OCI-LY7 (cell line): ENCODE measurements around the gene MAN1C1. TPM values are rescaled to one million over a fixed set of nuclear protein-coding genes. Genes with fewer than 3 reads are reported as not detected.

ENCODE experiments used
- BruUV-seq: library from RNA; stranded (reverse); fragments of 400-500 nt; replicated peaks from 2 replicates; lab custom pipeline; 2021; lab: Mats Ljungman, UMichigan
- CTCF ChIA-PET: fragments of 300-600 bp; sonication (Branson Sonifier 250); formaldehyde crosslinking; loops from one replicate; lab custom pipeline; 2022; ENCODE audit warnings: antibody characterized with exemption; ENCODE audit not compliant: unreplicated experiment; lab: Charles Lee
- POLR2A ChIA-PET: fragments of 300-600 bp; sonication (Branson Sonifier 250); formaldehyde crosslinking; loops from one replicate; lab custom pipeline; 2022; ENCODE audit warnings: antibody characterized with exemption; lab: Charles Lee
- DNase-seq: peaks from one replicate; pipeline ENCODE4 v3.0.0-alpha.2; 2015; ENCODE audit warnings: low spot score
- H2AFZ ChIP-seq: fragments of 200-600 bp; sonication (generic), shearing (Covaris generic); 2 replicates; pipeline ENCODE4 v1.6.1; 2014; ENCODE audit warnings: mild to moderate bottlenecking, antibody characterized with exemption, low read length, moderate library complexity
- H3K27ac ChIP-seq: fragments of 200-600 bp; sonication (generic); 2 replicates; pipeline ENCODE4 v1.5.1; 2014; ENCODE audit warnings: mixed run types, low read depth, mild to moderate bottlenecking, moderate library complexity, low read length, inconsistent platforms; ENCODE audit not compliant: poor library complexity, severe bottlenecking
- H3K36me3 ChIP-seq: fragments of 200-600 bp; sonication (generic); 2 replicates; pipeline ENCODE4 v1.6.1; 2014; ENCODE audit warnings: mild to moderate bottlenecking, antibody characterized with exemption, low read length, moderate library complexity, mixed read lengths; ENCODE audit not compliant: insufficient read depth
- H3K4me1 ChIP-seq: fragments of 200-600 bp; sonication (generic); 2 replicates; pipeline ENCODE4 v1.5.1; 2014; ENCODE audit warnings: mild to moderate bottlenecking, low read length; ENCODE audit not compliant: insufficient read depth, poor library complexity, severe bottlenecking
- H3K4me2 ChIP-seq: fragments of 200-600 bp; sonication (generic); 2 replicates; pipeline ENCODE4 v1.6.1; 2014; ENCODE audit warnings: mild to moderate bottlenecking, low read length
- H3K4me3 ChIP-seq: fragments of 200-600 bp; sonication (generic); 2 replicates; pipeline ENCODE4 v1.5.1; 2014; ENCODE audit warnings: mild to moderate bottlenecking, low read depth, low read length; ENCODE audit not compliant: poor library complexity, severe bottlenecking
- H3K79me2 ChIP-seq: fragments of 200-600 bp; sonication (generic); 2 replicates; pipeline ENCODE4 v1.6.1; 2016; ENCODE audit warnings: low read depth, mild to moderate bottlenecking, low read length, moderate library complexity, mixed read lengths; ENCODE audit not compliant: insufficient read depth
- H3K9me2 ChIP-seq: fragments of 200-600 bp; sonication (generic); 2 replicates; pipeline ENCODE4 v1.6.1; 2016; ENCODE audit warnings: mild to moderate bottlenecking, low read length, mixed read lengths; ENCODE audit not compliant: insufficient read depth
- H3K9me3 ChIP-seq: fragments of 200-600 bp; sonication (generic); 2 replicates; pipeline ENCODE4 v1.6.1; 2014; ENCODE audit warnings: mild to moderate bottlenecking, mixed run types, low read length, mixed read lengths
- H4K20me1 ChIP-seq: fragments of 200-600 bp; sonication (generic); 2 replicates; pipeline ENCODE4 v1.6.1; 2014; ENCODE audit warnings: mild to moderate bottlenecking, antibody characterized with exemption, low read length, moderate library complexity, mixed read lengths; ENCODE audit not compliant: insufficient read depth
- CTCF ChIP-seq: fragments of 200-600 bp; sonication (generic); conservative IDR thresholded peaks from 2 replicates; pipeline ENCODE4 v1.5.1; 2014; ENCODE audit warnings: mild to moderate bottlenecking, antibody characterized with exemption, low read length, moderate library complexity, mixed read lengths
- EZH2phosphoT487 ChIP-seq: fragments of 200-600 bp; sonication (generic); IDR thresholded peaks from 2 replicates; pipeline ENCODE4 v1.6.1; 2018; ENCODE audit warnings: low read depth, borderline replicate concordance, mild to moderate bottlenecking, mixed run types, antibody characterized with exemption, low read length, moderate library complexity, mixed read lengths
- intact Hi-C: fragments of 100-400 bp; cut with micrococcal nuclease; formaldehyde crosslinking; loops from one replicate; pipeline ENCODE4 v1.10.0; 2022; ENCODE audit not compliant: unreplicated experiment
- total RNA-seq, 2 experiments: library from RNA; depleted of rRNA in 1 of 2; stranded (reverse); fragments of >200 nt in 1 of 2; shearing (Covaris generic) in 1 of 2; gene quantifications; 2 replicates each; pipeline ENCODE4 v1.2.3, GENCODE V29; 2014 to 2022

Gene MAN1C1
- total RNA-seq, 2 experiments from 2014 or later, result 3.0 to 4.9 TPM

- intact Hi-C loops, result loop anchor here (2.0 to 10.0 kb wide), 2 partner anchors 179 to 575 kb away; partner anchors contain the start of genes PAFAH2 and RSRP1
- DNase-seq, result peak; percentile 92
- Histone ChIP-seq H3K4me1 (peaks cover 30% of the 10 kb centered on the region), H3K9me3 (no peaks in the 10 kb centered on the region), H4K20me1 (no peaks in the 10 kb centered on the region), H3K27ac (peak within 1 kb of the TSS; percentile 87), H3K36me3 (no peaks in the 10 kb centered on the region), H3K79me2 (peaks cover 12% of the 10 kb centered on the region; the same call in 1 of the 2 replicates), H2AFZ (peak within 1 kb of the TSS; percentile 77; the same call in 1 of the 2 replicates), H3K4me2 (peak within 1 kb of the TSS; percentile 74), H3K9me2 (no peaks in the 10 kb centered on the region), H3K4me3 (peak within 1 kb of the TSS; percentile 84)
- no peak for TF ChIP-seq CTCF
- TF ChIP-seq EZH2phosphoT487, result no peak
- ChIA-PET POLR2A (interaction anchor here (0.5 to 1.8 kb wide), 3 partner anchors 10 to 347 kb away, joined by 3 to 6 read pairs (median 4); partner anchors contain the start of gene PAFAH2), CTCF (interaction anchor here (0.6 kb wide), 1 partner anchor 21 kb away, joined by 4 read pairs; no protein-coding TSS in a partner anchor)
- no TSS peak for BruUV-seq
Measured at GRCh38 chr1:25819491-25820246, 203.1 kb downstream of the MAN1C1 start, which contains the start of gene MTFR1L. TSS of gene MTFR1L (plus strand) at chr1:25819954. CDS start at chr1:25823105, 3,151 bp downstream.

DNA sequence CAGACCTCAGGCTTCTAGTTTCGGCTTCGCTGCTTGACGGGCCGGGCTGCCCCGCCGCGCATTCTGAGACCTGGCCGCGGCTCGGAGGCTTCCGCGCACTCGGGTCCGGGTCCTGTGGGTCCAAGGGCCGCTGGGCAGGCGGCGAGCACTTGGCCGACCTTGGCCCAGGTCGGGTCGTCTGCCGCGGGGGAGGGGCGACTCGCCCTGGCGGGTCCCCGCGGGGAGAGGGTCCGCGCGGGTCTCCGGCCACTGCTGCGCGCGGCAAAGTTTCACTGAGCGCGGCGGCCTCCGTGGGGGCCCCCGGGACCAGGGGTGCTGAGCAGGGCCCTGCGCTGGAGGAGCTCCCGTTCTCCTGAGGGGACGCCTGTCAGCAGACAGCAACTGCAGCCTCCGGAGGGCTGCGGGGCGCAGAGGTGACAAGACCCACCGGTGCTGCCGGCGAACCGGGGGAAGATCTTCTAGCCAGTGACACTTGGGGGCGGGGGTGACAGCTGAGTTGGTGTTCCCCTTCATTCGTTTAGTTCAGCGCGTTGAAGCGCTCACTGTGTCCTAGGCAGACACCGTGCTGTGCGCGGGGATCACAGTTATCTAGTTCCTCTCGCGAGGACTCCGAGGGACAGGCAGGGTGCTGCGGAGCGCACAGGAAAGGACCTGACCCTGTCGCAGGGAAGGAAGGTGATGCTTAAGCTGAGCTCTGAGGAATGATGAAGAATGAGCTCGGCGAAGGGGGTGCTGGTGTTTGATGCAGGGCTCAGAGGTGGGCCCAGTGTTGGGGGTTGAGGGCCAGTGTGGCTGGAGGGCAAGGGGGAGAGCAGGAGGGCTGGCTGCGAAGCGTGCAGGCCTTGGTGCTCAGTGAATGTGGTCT lies 203.9 kb downstream of the MAN1C1 start:
- Histone ChIP-seq H2AFZ (peak overlapping the region; percentile 77; the same call in 1 of the 2 replicates), H4K20me1 (no peaks in the 10 kb centered on the region), H3K79me2 (peaks cover 12% of the 10 kb centered on the region; the same call in 1 of the 2 replicates), H3K4me3 (peak overlapping the region; percentile 84), H3K27ac (peak overlapping the region; percentile 87), H3K9me3 (no peaks in the 10 kb centered on the region), H3K9me2 (no peaks in the 10 kb centered on the region), H3K36me3 (no peaks in the 10 kb centered on the region), H3K4me2 (peak overlapping the region; percentile 74), H3K4me1 (peaks cover 30% of the 10 kb centered on the region)
- intact Hi-C loops, result loop anchor here (2.0 to 10.0 kb wide), 2 partner anchors 178 to 576 kb away; partner anchors contain the start of genes PAFAH2 and RSRP1
- ChIA-PET POLR2A (interaction anchor here (0.5 to 2.0 kb wide), 4 partner anchors 11 to 348 kb away, joined by 3 to 6 read pairs (median 5); partner anchors contain the start of gene PAFAH2), CTCF (interaction anchor here (1.2 kb wide), 1 partner anchor 11 kb away, joined by 3 read pairs; no protein-coding TSS in a partner anchor)
- BruUV-seq, result no TSS peak
- peak; percentile 89 for DNase-seq
- TF ChIP-seq CTCF (no peak), EZH2phosphoT487 (no peak)
